Loucy (cell line): ENCODE data around the gene SEC14L1.

Experiments used
- EZH2phosphoT487 ChIP-seq: fragments of 200-600 bp; IDR thresholded peaks from 2 replicates; pipeline ENCODE4 v1.6.1; 2018; ENCODE audit warnings: antibody characterized with exemption, mild to moderate bottlenecking, moderate library complexity, borderline replicate concordance
- TF ChIP-seq, protein P1 (sequence below): fragments of 200-600 bp; sonication (generic); conservative IDR thresholded peaks from 2 replicates; pipeline ENCODE4 v1.5.1; 2014; ENCODE audit warnings: mild to moderate bottlenecking, antibody characterized with exemption, low read length

DNA sequence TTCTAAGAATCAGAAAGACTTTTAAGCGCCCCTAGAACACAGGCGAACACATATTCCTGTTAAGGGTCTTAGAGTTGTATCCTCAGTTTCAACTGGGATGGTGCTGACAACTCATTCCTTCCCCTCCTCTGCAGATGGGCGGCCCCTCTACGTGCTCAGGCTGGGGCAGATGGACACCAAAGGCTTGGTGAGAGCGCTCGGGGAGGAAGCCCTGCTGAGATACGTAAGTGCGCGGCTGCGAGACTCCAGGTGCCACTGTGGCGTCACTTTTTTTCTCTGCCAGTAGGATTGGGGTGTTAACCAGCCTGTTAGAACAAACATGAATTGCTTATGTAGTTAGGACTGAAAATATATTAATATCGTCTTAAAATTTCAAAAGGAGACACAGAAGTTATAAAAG is 62.7 kb downstream of the SEC14L1 start:
- TF ChIP-seq, protein P1, sequence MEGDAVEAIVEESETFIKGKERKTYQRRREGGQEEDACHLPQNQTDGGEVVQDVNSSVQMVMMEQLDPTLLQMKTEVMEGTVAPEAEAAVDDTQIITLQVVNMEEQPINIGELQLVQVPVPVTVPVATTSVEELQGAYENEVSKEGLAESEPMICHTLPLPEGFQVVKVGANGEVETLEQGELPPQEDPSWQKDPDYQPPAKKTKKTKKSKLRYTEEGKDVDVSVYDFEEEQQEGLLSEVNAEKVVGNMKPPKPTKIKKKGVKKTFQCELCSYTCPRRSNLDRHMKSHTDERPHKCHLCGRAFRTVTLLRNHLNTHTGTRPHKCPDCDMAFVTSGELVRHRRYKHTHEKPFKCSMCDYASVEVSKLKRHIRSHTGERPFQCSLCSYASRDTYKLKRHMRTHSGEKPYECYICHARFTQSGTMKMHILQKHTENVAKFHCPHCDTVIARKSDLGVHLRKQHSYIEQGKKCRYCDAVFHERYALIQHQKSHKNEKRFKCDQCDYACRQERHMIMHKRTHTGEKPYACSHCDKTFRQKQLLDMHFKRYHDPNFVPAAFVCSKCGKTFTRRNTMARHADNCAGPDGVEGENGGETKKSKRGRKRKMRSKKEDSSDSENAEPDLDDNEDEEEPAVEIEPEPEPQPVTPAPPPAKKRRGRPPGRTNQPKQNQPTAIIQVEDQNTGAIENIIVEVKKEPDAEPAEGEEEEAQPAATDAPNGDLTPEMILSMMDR = no peak
- no peak for TF ChIP-seq EZH2phosphoT487
